ENCODE results near the gene BCL11B.

DNA sequence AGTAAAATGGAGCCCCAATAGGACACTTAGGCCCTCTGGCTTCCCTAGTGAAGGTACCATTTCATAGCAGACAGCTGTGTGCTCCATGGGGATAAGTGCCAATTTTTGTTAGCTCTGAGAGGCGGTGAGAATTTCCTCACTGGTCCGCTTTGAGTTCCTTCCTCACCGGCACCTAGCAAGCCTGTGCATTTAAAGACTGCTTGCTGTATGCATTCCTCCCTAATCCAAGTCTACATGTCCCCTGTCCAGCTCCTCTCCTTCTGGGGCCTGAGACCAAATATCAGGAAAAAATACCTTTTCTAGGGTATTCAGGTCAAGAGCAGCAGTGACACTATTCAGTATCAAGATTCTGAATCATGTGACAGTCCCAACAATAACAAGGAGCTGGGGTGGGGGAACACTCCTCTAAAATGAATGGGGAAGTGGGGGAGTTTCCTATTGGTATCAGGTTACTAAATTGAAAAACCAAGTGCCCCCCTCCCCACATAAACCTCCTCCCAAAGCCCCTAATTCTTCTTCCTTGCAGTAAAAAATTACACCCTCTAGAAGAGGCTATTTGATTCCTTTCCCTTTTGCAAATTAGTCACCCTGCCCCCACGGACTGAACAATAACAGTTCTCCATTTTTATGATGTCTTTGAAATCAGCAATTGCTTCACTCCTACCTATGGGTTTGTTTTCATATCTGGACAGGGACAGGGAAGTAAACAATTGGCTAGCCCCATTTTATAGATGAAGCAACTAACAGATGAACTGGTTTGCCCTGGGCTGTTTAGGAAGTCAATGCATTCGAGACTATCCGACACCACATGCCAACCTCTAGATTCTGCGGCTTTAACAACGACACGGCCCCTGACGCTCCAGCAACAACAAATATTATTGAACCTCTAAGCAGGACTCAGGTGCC, 28.9 kb downstream of the BCL11B start:
- TF ChIP-seq POLR2A (IDR thresholded peaks at IDR 0.05; ENCODE audit: low read length) = no peak
- no peak for TF ChIP-seq GATA1 (IDR thresholded peaks at IDR 0.05; ENCODE audit: low read depth, low read length)

Measured in erythroblast (primary cell).